IMR-90 (cell line): ENCODE results near the gene TENM4.
A peak's percentile ranks its signal among the peaks of the same experiment; 100 is the strongest.

Experiments
- BHLHE40 ChIP-seq: fragments of 150-350 bp; IDR thresholded peaks from 2 replicates; pipeline ENCODE4 v1.6.1; 2016; ENCODE audit warnings: mild to moderate bottlenecking, low read depth, low read length
- CEBPB ChIP-seq: IDR thresholded peaks from 2 replicates; pipeline ENCODE4 v1.6.1; 2012; ENCODE audit warnings: low read depth, low read length, improper control_type of control experiment
- CTCF ChIP-seq: conservative IDR thresholded peaks from 2 replicates; pipeline ENCODE4 v1.5.1; 2012; ENCODE audit warnings: mild to moderate bottlenecking, low read depth, low read length, improper control_type of control experiment
- FOS ChIP-seq: fragments of 150-350 bp; IDR thresholded peaks from 2 replicates; pipeline ENCODE4 v1.6.1; 2016; ENCODE audit warnings: low read depth, low read length
- MXI1 ChIP-seq: IDR thresholded peaks from 2 replicates; pipeline ENCODE4 v1.6.1; 2012; ENCODE audit warnings: low read depth, mild to moderate bottlenecking, low read length, moderate library complexity, borderline replicate concordance
- RFX5 ChIP-seq: IDR thresholded peaks from 2 replicates; pipeline ENCODE4 v1.8.0; 2012; ENCODE audit warnings: low read depth, mild to moderate bottlenecking, low read length, moderate library complexity

- TF ChIP-seq MXI1: no peak; the same call in 1 of the 2 replicates
- no peak for TF ChIP-seq CTCF
- peak; percentile 82 for TF ChIP-seq BHLHE40
- no peak for TF ChIP-seq CEBPB
- no peak for TF ChIP-seq RFX5
- TF ChIP-seq FOS: no peak
Measured at GRCh38 chr11:79413268-79413667, 27.6 kb downstream of the TENM4 start.
